NCI-H526 treated with DMSO at 0.1 percent for 48 hours (cell line): Measurements from ENCODE around the gene NCOA1.
"Not testable (repeated sequence)": the region's sequence is repeated elsewhere in the genome, so short reads cannot be mapped to it uniquely, and the experiment has no call there.

Source experiments
- DNase-seq: peaks from one replicate; lab custom pipeline; 2025; lab: John Stamatoyannopoulos, UW

NCOA1 gene

GRCh38 chr2:24540011-24540477 is 49.0 kb downstream of the NCOA1 start:
- no peak for DNase-seq

- DNase-seq: no peak
Measured at GRCh38 chr2:24541621-24542020, 50.6 kb downstream of the NCOA1 start.

- DNase-seq: no peak
Measured at GRCh38 chr2:24542269-24542872, 51.3 kb downstream of the NCOA1 start.

- no peak for DNase-seq
Measured at GRCh38 chr2:24543252-24543651, 52.2 kb downstream of the NCOA1 start.

- DNase-seq: no peak
Measured at GRCh38 chr2:24544456-24545115, 53.5 kb downstream of the NCOA1 start.

GRCh38 chr2:24546669-24547068 is 55.6 kb downstream of the NCOA1 start:
- DNase-seq: no peak

- DNase-seq: no peak
Measured at GRCh38 chr2:24548058-24548457, 57.0 kb downstream of the NCOA1 start.

- DNase-seq: not testable (repeated sequence)
Measured at GRCh38 chr2:24550301-24550700, 59.2 kb downstream of the NCOA1 start.

- DNase-seq: no peak
Measured at GRCh38 chr2:24551016-24551415, 60.0 kb downstream of the NCOA1 start.

- no peak for DNase-seq
Measured at GRCh38 chr2:24552836-24553235, 61.8 kb downstream of the NCOA1 start.

- DNase-seq: no peak
Measured at GRCh38 chr2:24558781-24559472, 67.9 kb downstream of the NCOA1 start.

GRCh38 chr2:24559473-24560113 is 68.5 kb downstream of the NCOA1 start:
- DNase-seq: no peak

GRCh38 chr2:24565537-24565936 is 74.5 kb downstream of the NCOA1 start:
- no peak for DNase-seq

- DNase-seq: no peak
Measured at GRCh38 chr2:24566209-24566608, 75.2 kb downstream of the NCOA1 start.

- no peak for DNase-seq
Measured at GRCh38 chr2:24566630-24567029, 75.6 kb downstream of the NCOA1 start.

GRCh38 chr2:24568551-24568950 is 77.5 kb downstream of the NCOA1 start:
- DNase-seq: no peak

- DNase-seq: not testable (repeated sequence)
Measured at GRCh38 chr2:24569565-24569964, 78.5 kb downstream of the NCOA1 start.

GRCh38 chr2:24570225-24570624 is 79.2 kb downstream of the NCOA1 start:
- no peak for DNase-seq

GRCh38 chr2:24571828-24572442 is 80.9 kb downstream of the NCOA1 start:
- DNase-seq: no peak

GRCh38 chr2:24576146-24576545 is 85.1 kb downstream of the NCOA1 start:
- DNase-seq: no peak

- no peak for DNase-seq
Measured at GRCh38 chr2:24576617-24577016, 85.6 kb downstream of the NCOA1 start.

- DNase-seq: peak; percentile 90
Measured at GRCh38 chr2:24577481-24577880, 86.4 kb downstream of the NCOA1 start.
